Tibial artery (tissue), 4 donors: ENCODE measurements around the gene SORCS1.
A peak's percentile ranks its signal among the peaks of the same experiment; 100 is the strongest.

Experiments
- DNase-seq, 2 donors: peaks; one replicate each; pipeline ENCODE4 v3.0.0-alpha.2; 2019
- H3K27ac ChIP-seq, 2 donors: fragments of 200-600 bp; sonication (generic) in 1 of 2; 1 replicate in 1 of 2; 2 replicates in 1 of 2; pipeline ENCODE4 v1.5.1; 2018 to 2019; ENCODE audit warnings: mild to moderate bottlenecking in 1 of 2
- H3K27me3 ChIP-seq, 2 donors: fragments of 200-600 bp; sonication (generic) in 1 of 2; one replicate each; pipeline versions ENCODE4 v1.5.1 to v1.6.0; 2016 to 2019
- H3K36me3 ChIP-seq, 3 donors: fragments of 200-600 bp; sonication (generic) in 2 of 3; one replicate each; pipeline ENCODE4 v1.5.1; 2016 to 2019; ENCODE audit warnings: mild to moderate bottlenecking in 2 of 3
- H3K4me1 ChIP-seq, 4 donors: fragments of 200-600 bp; sonication (generic) in 2 of 4; 1 replicate in 3 of 4; 2 replicates in 1 of 4; pipeline ENCODE4 v1.5.1; 2016 to 2019
- H3K4me3 ChIP-seq, 2 donors: fragments of 200-600 bp; sonication (generic) in 1 of 2; 1 replicate in 1 of 2; 2 replicates in 1 of 2; pipeline ENCODE4 v1.5.1; 2018 to 2019; ENCODE audit warnings: mild to moderate bottlenecking in 2 of 2
- H3K9me3 ChIP-seq, 3 donors: fragments of 200-600 bp; sonication (generic) in 1 of 3; one replicate each; pipeline ENCODE4 v1.5.1; 2016 to 2019
- intact Hi-C: fragments of 100-400 bp; cut with DNase I; formaldehyde crosslinking; loops from one replicate; pipeline ENCODE4 v1.15.0; 2023; ENCODE audit warnings: low total_unique reads
- TF ChIP-seq, protein P1 (sequence below), 2 experiments: fragments of 200-600 bp in 1 of 2; fragments of 450-650 bp in 1 of 2; IDR thresholded peaks; one replicate each; pipeline ENCODE4 v1.5.1; 2017 to 2019; ENCODE audit warnings: antibody characterized with exemption in 2 of 2, mild to moderate bottlenecking in 1 of 2, moderate library complexity in 1 of 2

SORCS1 gene

DNA sequence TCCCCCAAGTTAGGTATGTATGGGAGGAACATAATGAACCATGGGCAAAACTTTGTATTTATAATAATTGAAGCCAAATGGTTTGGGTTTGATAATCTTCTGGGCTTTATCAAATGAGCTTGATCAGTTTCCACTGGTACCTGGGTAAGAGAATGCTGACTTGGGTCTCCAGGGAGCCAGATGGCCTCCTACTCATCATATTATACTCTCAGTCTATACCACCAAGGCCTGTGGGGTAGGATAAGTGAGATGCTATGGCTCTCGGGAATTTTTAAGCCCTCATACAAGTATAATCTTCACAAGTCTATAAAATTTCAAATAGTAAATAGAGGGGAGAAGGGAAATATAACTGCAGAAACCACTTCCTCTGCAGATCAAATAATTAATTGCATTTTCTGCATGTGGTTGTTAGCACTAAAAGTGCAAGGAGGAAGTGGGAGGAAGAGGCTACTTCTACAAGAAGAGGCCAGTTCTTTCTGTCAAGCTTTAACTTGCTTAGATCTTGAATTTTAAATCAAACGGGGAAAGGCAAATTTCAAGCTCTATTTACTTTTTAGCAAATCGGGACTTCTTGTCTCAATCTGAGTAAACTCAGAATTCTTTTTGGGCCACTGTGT is 349.0 kb downstream of the SORCS1 start:
- intact Hi-C loops = no loop called here

DNA sequence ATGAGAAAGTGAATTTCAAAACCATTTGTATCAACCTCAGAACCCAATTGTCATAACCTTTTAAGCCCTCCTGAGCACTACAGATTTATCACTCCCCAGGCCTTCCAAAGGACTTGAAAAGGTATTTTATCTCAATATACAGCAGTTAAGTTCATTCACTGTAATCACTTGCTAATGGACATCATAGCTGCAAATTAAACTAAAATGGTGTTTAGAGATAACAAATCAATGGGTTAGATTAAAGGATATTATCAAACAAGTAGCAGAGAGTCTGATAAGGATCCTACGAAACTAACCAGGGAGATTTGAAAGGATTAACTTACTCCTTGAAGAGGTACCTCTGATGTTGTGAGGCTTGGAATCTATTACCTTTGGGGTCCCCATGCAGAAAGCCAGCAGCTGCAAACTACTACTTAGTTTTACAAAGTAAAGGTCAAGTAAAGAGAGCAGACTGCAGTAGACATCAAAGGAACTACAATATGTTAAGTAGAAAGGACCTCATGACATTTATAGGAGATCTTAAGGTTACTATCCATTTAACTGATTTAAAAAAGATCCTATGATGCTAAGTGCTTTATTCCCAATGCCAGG is 359.4 kb downstream of the SORCS1 start:
- Histone ChIP-seq H3K27me3 (no peaks in the 10 kb centered on the region), H3K4me1 (no peaks in the 10 kb centered on the region), H3K9me3 (no peaks in the 10 kb centered on the region), H3K4me3 (no peak overlapping the region), H3K36me3 (no peaks in the 10 kb centered on the region), H3K27ac (no peak overlapping the region)
- TF ChIP-seq, protein P1, sequence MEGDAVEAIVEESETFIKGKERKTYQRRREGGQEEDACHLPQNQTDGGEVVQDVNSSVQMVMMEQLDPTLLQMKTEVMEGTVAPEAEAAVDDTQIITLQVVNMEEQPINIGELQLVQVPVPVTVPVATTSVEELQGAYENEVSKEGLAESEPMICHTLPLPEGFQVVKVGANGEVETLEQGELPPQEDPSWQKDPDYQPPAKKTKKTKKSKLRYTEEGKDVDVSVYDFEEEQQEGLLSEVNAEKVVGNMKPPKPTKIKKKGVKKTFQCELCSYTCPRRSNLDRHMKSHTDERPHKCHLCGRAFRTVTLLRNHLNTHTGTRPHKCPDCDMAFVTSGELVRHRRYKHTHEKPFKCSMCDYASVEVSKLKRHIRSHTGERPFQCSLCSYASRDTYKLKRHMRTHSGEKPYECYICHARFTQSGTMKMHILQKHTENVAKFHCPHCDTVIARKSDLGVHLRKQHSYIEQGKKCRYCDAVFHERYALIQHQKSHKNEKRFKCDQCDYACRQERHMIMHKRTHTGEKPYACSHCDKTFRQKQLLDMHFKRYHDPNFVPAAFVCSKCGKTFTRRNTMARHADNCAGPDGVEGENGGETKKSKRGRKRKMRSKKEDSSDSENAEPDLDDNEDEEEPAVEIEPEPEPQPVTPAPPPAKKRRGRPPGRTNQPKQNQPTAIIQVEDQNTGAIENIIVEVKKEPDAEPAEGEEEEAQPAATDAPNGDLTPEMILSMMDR (IDR thresholded peaks at IDR 0.05) = no peak
- intact Hi-C loops = no loop called here
- DNase-seq = no peak

More for the DNA sequence above, 349.0 kb downstream of the SORCS1 start:
- DNase-seq = no peak
- TF ChIP-seq, protein P1 (IDR thresholded peaks at IDR 0.05) = no peak
- no peaks in the 10 kb centered on the region for H3K9me3 ChIP-seq
- no peaks in the 10 kb centered on the region for H3K36me3 ChIP-seq
- no peaks in the 10 kb centered on the region for H3K4me1 ChIP-seq
- no peaks in the 10 kb centered on the region for H3K27me3 ChIP-seq
- H3K4me3 ChIP-seq = no peak overlapping the region
- no peak overlapping the region for H3K27ac ChIP-seq

DNA sequence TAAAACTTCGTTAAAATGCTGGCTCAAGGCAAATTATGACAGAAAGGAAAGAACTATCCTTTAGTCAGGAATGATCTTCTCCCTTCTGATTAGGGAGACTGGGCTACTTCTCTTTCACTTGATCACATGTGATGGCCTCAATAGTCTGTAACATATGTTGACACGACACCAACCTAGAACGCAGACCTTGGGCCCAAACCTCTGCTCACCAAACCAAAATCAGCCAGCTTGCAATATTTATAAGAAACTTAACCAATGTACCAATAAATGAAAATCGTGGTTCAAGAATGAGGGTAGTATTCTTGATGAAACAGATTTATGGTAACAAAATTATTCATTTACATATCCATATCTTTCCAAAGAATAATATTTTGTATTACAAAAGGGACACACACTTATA is 361.6 kb downstream of the SORCS1 start:
- Histone ChIP-seq H3K27ac (no peak overlapping the region), H3K4me3 (no peak overlapping the region), H3K4me1 (no peaks in the 10 kb centered on the region), H3K36me3 (no peaks in the 10 kb centered on the region), H3K27me3 (no peaks in the 10 kb centered on the region), H3K9me3 (peaks cover 0 to 5% (median 0%) of the 10 kb centered on the region in 3 donors)
- TF ChIP-seq, protein P1 (IDR thresholded peaks at IDR 0.05) = no peak
- no peak for DNase-seq
- intact Hi-C loops = no loop called here

DNA sequence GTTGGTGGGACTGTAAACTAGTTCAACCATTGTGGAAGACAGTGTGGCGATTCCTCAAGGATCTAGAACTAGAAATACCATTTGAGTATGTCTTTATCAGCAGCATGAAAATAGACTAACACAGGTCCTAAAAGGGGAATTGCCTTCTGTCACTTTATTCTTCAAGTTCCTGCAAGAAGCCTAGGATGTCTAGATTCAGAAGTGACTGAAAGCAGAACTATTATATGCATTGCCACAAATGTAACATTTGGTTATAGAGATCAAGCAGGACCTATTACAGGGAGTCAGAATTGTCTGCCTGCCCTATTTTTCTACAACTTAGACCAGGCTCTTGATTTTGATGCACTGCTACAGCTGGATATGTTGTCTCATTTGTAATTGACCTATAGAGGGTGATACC is 364.7 kb downstream of the SORCS1 start:
- peaks cover 0 to 5% (median 0%) of the 10 kb centered on the region in 3 donors for H3K9me3 ChIP-seq
- no peaks in the 10 kb centered on the region for H3K36me3 ChIP-seq
- intact Hi-C loops = no loop called here
- no peak overlapping the region for H3K27ac ChIP-seq
- no peaks in the 10 kb centered on the region for H3K4me1 ChIP-seq
- no peak for DNase-seq
- TF ChIP-seq, protein P1 (IDR thresholded peaks at IDR 0.05) = no peak
- H3K27me3 ChIP-seq = no peaks in the 10 kb centered on the region
- H3K4me3 ChIP-seq = no peak overlapping the region

DNA sequence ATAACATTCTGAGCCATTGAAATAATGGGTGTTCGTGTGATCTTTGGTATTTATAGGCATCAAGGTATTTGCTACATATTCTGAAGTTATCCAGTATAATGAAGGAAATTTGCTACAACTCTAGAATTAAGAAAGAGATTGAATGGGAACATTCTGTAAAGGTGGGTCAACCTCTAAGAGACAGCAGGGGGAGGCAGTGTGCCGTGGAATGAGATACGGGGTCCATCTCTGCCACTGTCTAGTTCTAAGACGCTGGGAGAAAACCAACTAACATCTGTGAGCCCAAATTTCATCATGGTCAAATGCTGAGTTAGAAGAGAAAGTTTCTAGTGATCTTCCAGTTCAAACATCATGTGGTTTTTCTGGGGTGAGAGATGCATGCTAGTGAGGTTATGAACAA is 368.9 kb downstream of the SORCS1 start:
- Histone ChIP-seq H3K9me3 (peaks cover 0 to 5% (median 0%) of the 10 kb centered on the region in 3 donors), H3K4me3 (no peak overlapping the region), H3K27me3 (no peaks in the 10 kb centered on the region), H3K4me1 (no peaks in the 10 kb centered on the region), H3K36me3 (no peaks in the 10 kb centered on the region), H3K27ac (no peak overlapping the region)
- TF ChIP-seq, protein P1 (IDR thresholded peaks at IDR 0.05) = peak in 1 of 2 experiments; percentile 8
- peak in 1 of 2 donors; percentile 25 for DNase-seq
- intact Hi-C loops = no loop called here
